Panc1 (cell line): ENCODE data around the gene FABP7. TPM values are rescaled to one million over a fixed set of nuclear protein-coding genes. Genes with fewer than 3 reads are reported as not detected.

ENCODE experiments used
- ATAC-seq: fragments of 200-7000 bp; cut with Tn5 transposase; 2 replicates; pipeline ENCODE4 v1.9.1; 2020; ENCODE audit warnings: mild to moderate bottlenecking, moderate library complexity
- BruUV-seq: library from RNA; stranded (reverse); fragments of 400-500 nt; replicated peaks from 2 replicates; lab custom pipeline; 2021; lab: Mats Ljungman, UMichigan
- CTCF ChIA-PET: fragments of 300-600 bp; sonication (Branson Sonifier 250); formaldehyde crosslinking; loops from one replicate; lab custom pipeline; 2022; ENCODE audit warnings: antibody characterized with exemption; lab: Charles Lee
- POLR2A ChIA-PET: fragments of 300-600 bp; sonication (Branson Sonifier 250); formaldehyde crosslinking; loops from one replicate; lab custom pipeline; 2022; ENCODE audit warnings: antibody characterized with exemption; lab: Charles Lee
- DNase-seq: peaks from one replicate; pipeline ENCODE4 v3.0.0-alpha.2; 2010; ENCODE audit warnings: low read depth, low spot score
- H3K27ac ChIP-seq: 2 replicates; pipeline ENCODE4 v1.5.1; 2011; ENCODE audit warnings: mild to moderate bottlenecking, low read length, inconsistent platforms
- H3K27me3 ChIP-seq: fragments of 200-500 bp; sonication (Bioruptor generic); 2 replicates; pipeline ENCODE4 v1.6.0; 2014; ENCODE audit warnings: low read length, inconsistent platforms; ENCODE audit not compliant: control insufficient read depth, insufficient read depth
- H3K36me3 ChIP-seq: fragments of 200-500 bp; sonication (Bioruptor generic); 2 replicates; pipeline ENCODE4 v1.5.1; 2014; ENCODE audit warnings: inconsistent platforms, mild to moderate bottlenecking, low read length, moderate library complexity; ENCODE audit not compliant: control insufficient read depth, insufficient read depth
- H3K4me1 ChIP-seq: 2 replicates; pipeline ENCODE4 v1.5.1; 2011; ENCODE audit warnings: inconsistent platforms, mild to moderate bottlenecking, low read length, moderate library complexity; ENCODE audit not compliant: control insufficient read depth, insufficient read depth
- H3K4me3 ChIP-seq, 2 experiments: 2 replicates each; pipeline ENCODE4 v1.5.1; 2011 to 2012; ENCODE audit warnings: low read depth in 2 of 2, low read length in 2 of 2, mild to moderate bottlenecking in 2 of 2, inconsistent platforms in 1 of 2, moderate library complexity in 1 of 2
- H3K9me3 ChIP-seq: fragments of 200-500 bp; sonication (Bioruptor generic); 2 replicates; pipeline ENCODE4 v1.5.1; 2014; ENCODE audit warnings: low read depth, mild to moderate bottlenecking, inconsistent platforms, low read length, moderate library complexity; ENCODE audit not compliant: control insufficient read depth, insufficient read depth
- CTCF ChIP-seq: fragments of 450-650 bp; IDR thresholded peaks from 2 replicates; pipeline ENCODE4 v1.5.1; 2017; ENCODE audit warnings: mild to moderate bottlenecking
- POLR2AphosphoS5 ChIP-seq: IDR thresholded peaks from 2 replicates; pipeline ENCODE4 v1.6.1; 2012; ENCODE audit warnings: mild to moderate bottlenecking, low read depth, low read length, moderate library complexity
- REST ChIP-seq, 2 experiments: IDR thresholded peaks; 2 replicates each; pipeline ENCODE4 v1.6.1; 2011 to 2012; ENCODE audit warnings: low read depth in 2 of 2, control low read depth in 1 of 2, low read length in 1 of 2, mild to moderate bottlenecking in 1 of 2, moderate library complexity in 1 of 2; ENCODE audit not compliant: insufficient read depth in 1 of 2
- SIN3A ChIP-seq: IDR thresholded peaks from 2 replicates; pipeline ENCODE4 v1.6.1; 2012; ENCODE audit warnings: low read depth, mild to moderate bottlenecking, low read length, moderate library complexity, borderline replicate concordance; ENCODE audit not compliant: insufficient read depth
- TCF7L2 ChIP-seq: IDR thresholded peaks from 2 replicates; pipeline ENCODE4 v1.6.1; 2011; ENCODE audit warnings: mild to moderate bottlenecking, low read depth, low read length, inconsistent platforms
- in situ Hi-C: cut with HindIII; loops from 2 replicates; pipeline ENCODE4 v1.10.0; 2016; ENCODE audit warnings: low sequenced_read_pairs, low pct_unique_long_range_greater_than_20kb
- intact Hi-C: fragments of 100-400 bp; cut with micrococcal nuclease; formaldehyde crosslinking; loops from one replicate; pipeline ENCODE4 v1.10.0; 2022; ENCODE audit not compliant: unreplicated experiment
- total RNA-seq: library from RNA; stranded (reverse); gene quantifications from one replicate; pipeline ENCODE4 v1.2.1, GENCODE V29; 2021; ENCODE audit not compliant: unreplicated experiment

Gene FABP7
- total RNA-seq, 1 experiment from 2014 or later = not detected

- Histone ChIP-seq H3K4me1 (no peaks in the 10 kb centered on the region), H3K36me3 (no peaks in the 10 kb centered on the region), H3K4me3 (no peak overlapping the region), H3K27me3 (no peaks in the 10 kb centered on the region; the same call in 1 of the 2 replicates), H3K9me3 (no peaks in the 10 kb centered on the region), H3K27ac (no peak overlapping the region)
- TF ChIP-seq REST (IDR thresholded peaks at IDR 0.05; ENCODE audit: insufficient read depth in 1 of 2, low read depth in 2 of 2, low read length in 1 of 2) = no peak
- no peak for TF ChIP-seq CTCF
- TF ChIP-seq POLR2AphosphoS5 = no peak
- no peak for TF ChIP-seq TCF7L2
- TF ChIP-seq SIN3A = no peak
- POLR2A ChIA-PET = no interaction called here
- BruUV-seq = no TSS peak
- intact Hi-C loops (no loop called here), in situ Hi-C loops (no loop called here)
- DNase-seq (no peak), ATAC-seq (no peak)
- CTCF ChIA-PET = no interaction called here
These were observed 6.6 kb upstream of the FABP7 start for GRCh38 chr6:122772724-122773415.

- Histone ChIP-seq H3K9me3 (no peaks in the 10 kb centered on the region), H3K27me3 (peaks cover 9% of the 10 kb centered on the region; the same call in 1 of the 2 replicates), H3K27ac (no peak overlapping the region), H3K36me3 (no peaks in the 10 kb centered on the region), H3K4me1 (no peaks in the 10 kb centered on the region), H3K4me3 (no peak overlapping the region)
- POLR2A ChIA-PET = no interaction called here
- no TSS peak for BruUV-seq
- DNase-seq (no peak), ATAC-seq (no peak)
- CTCF ChIA-PET = no interaction called here
- intact Hi-C loops (no loop called here), in situ Hi-C loops (no loop called here)
- TF ChIP-seq SIN3A (no peak), POLR2AphosphoS5 (no peak), REST (IDR thresholded peaks at IDR 0.05; ENCODE audit: insufficient read depth in 1 of 2, low read depth in 2 of 2, low read length in 1 of 2) (no peak), CTCF (no peak), TCF7L2 (no peak)
These were observed 3.5 kb upstream of the FABP7 start for GRCh38 chr6:122775975-122776374.
